ENCODE data around the gene ANKRD10.
A peak's percentile ranks its signal among the peaks of the same experiment; 100 is the strongest.

Gene ANKRD10

GRCh38 chr13:110921695-110922094 is 6.8 kb upstream of the ANKRD10 start:
- H3K4me3 ChIP-seq (ENCODE audit: low read depth, low read length), result no peak overlapping the region
- no peaks in the 10 kb centered on the region for H3K9me3 ChIP-seq (ENCODE audit: severe bottlenecking)
- TF ChIP-seq, protein P1, sequence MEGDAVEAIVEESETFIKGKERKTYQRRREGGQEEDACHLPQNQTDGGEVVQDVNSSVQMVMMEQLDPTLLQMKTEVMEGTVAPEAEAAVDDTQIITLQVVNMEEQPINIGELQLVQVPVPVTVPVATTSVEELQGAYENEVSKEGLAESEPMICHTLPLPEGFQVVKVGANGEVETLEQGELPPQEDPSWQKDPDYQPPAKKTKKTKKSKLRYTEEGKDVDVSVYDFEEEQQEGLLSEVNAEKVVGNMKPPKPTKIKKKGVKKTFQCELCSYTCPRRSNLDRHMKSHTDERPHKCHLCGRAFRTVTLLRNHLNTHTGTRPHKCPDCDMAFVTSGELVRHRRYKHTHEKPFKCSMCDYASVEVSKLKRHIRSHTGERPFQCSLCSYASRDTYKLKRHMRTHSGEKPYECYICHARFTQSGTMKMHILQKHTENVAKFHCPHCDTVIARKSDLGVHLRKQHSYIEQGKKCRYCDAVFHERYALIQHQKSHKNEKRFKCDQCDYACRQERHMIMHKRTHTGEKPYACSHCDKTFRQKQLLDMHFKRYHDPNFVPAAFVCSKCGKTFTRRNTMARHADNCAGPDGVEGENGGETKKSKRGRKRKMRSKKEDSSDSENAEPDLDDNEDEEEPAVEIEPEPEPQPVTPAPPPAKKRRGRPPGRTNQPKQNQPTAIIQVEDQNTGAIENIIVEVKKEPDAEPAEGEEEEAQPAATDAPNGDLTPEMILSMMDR (IDR thresholded peaks at IDR 0.05; ENCODE audit: low read depth, low read length), result no peak
- H3K36me3 ChIP-seq, result no peaks in the 10 kb centered on the region
- DNase-seq, result no peak
- peaks cover 45% of the 10 kb centered on the region for H3K27me3 ChIP-seq (ENCODE audit: insufficient read depth, low read depth, severe bottlenecking)
- no peak overlapping the region for H3K27ac ChIP-seq

DNA sequence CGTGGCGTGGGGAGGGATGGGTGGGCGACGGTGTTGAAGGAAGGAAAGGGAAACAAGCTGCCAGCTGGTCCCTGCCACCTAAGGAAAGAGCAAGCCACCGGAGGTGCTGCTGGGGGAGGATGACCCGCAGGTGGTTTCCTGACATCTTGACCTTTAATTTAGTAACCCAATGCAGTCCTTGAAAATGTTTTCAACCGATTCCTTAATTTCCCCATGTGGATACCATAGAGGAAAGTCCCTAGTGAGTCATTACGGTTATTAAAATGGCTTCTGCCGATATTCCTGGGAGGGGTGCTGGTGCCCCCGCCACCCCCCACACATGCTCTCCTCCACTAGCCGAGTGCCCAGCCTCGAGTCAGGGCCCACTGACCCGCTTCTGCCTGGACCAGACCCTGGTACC is 6.3 kb upstream of the ANKRD10 start:
- peaks cover 41% of the 10 kb centered on the region for H3K27me3 ChIP-seq (ENCODE audit: insufficient read depth, low read depth, severe bottlenecking)
- TF ChIP-seq, protein P1 (IDR thresholded peaks at IDR 0.05; ENCODE audit: low read depth, low read length), result no peak
- no peak for DNase-seq
- no peak overlapping the region for H3K27ac ChIP-seq
- no peaks in the 10 kb centered on the region for H3K36me3 ChIP-seq
- H3K9me3 ChIP-seq (ENCODE audit: severe bottlenecking), result no peaks in the 10 kb centered on the region
- no peak overlapping the region for H3K4me3 ChIP-seq (ENCODE audit: low read depth, low read length)

DNA sequence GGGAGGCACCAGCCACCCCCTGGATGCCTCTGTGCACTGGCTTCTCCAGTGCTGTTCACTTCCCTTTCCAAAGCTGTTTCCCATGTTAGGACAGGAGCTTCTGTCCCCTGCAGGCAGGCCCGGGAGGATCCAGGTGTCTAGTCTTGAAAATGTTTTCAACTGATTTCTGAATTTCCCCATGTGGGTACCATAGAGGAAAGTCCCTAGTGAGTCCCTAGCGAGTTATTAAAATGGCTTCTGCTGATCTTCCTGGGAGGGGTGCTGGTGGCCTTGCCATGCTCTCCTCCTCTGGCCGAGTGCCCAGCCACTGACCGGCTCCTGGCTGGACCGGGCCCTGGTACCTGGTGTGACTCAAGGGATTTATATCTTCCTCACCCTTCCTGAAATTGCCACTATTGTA is 5.2 kb upstream of the ANKRD10 start:
- DNase-seq, result no peak
- no peaks in the 10 kb centered on the region for H3K9me3 ChIP-seq (ENCODE audit: severe bottlenecking)
- H3K27ac ChIP-seq, result no peak overlapping the region
- H3K27me3 ChIP-seq (ENCODE audit: insufficient read depth, low read depth, severe bottlenecking), result peaks cover 30% of the 10 kb centered on the region
- H3K4me3 ChIP-seq (ENCODE audit: low read depth, low read length), result no peak overlapping the region
- no peaks in the 10 kb centered on the region for H3K36me3 ChIP-seq
- TF ChIP-seq, protein P1 (IDR thresholded peaks at IDR 0.05; ENCODE audit: low read depth, low read length), result no peak

- TF ChIP-seq, protein P1 (IDR thresholded peaks at IDR 0.05; ENCODE audit: low read depth, low read length), result no peak
- Histone ChIP-seq H3K27ac (no peak overlapping the region), H3K9me3 (ENCODE audit: severe bottlenecking) (no peaks in the 10 kb centered on the region), H3K36me3 (peaks cover 14% of the 10 kb centered on the region), H3K4me3 (ENCODE audit: low read depth, low read length) (peak overlapping the region; percentile 88), H3K27me3 (ENCODE audit: insufficient read depth, low read depth, severe bottlenecking) (peaks cover 3% of the 10 kb centered on the region)
- no peak for DNase-seq
Observed at GRCh38 chr13:110916301-110917142, 1.7 kb upstream of the ANKRD10 start.

- H3K9me3 ChIP-seq (ENCODE audit: severe bottlenecking), result no peaks in the 10 kb centered on the region
- peak overlapping the region; percentile 85 for H3K27ac ChIP-seq
- no peak for DNase-seq
- H3K4me3 ChIP-seq (ENCODE audit: low read depth, low read length), result peak overlapping the region; percentile 88
- TF ChIP-seq, protein P1 (IDR thresholded peaks at IDR 0.05; ENCODE audit: low read depth, low read length), result no peak
- H3K27me3 ChIP-seq (ENCODE audit: insufficient read depth, low read depth, severe bottlenecking), result no peaks in the 10 kb centered on the region
- peaks cover 20% of the 10 kb centered on the region for H3K36me3 ChIP-seq
Observed at GRCh38 chr13:110915874-110916206, 971 bp upstream of the ANKRD10 start.
